H1 (cell line): ENCODE data around the gene CYLD. TPM values are rescaled to one million over a fixed set of nuclear protein-coding genes. Genes with fewer than 3 reads are reported as not detected.

Experiments
- ATF2 ChIP-seq: IDR thresholded peaks from 2 replicates; pipeline ENCODE4 v1.6.1; 2012; ENCODE audit warnings: low read length, inconsistent platforms
- CHD7 ChIP-seq: fragments of 300-600 bp; sonication (generic); IDR thresholded peaks from 2 replicates; pipeline ENCODE4 v1.7.1; 2012; ENCODE audit warnings: low read length, moderate library complexity, mild to moderate bottlenecking, inconsistent platforms; ENCODE audit not compliant: insufficient replicate concordance
- CTBP2 ChIP-seq: IDR thresholded peaks from 2 replicates; pipeline ENCODE4 v1.7.0; 2011; ENCODE audit warnings: borderline replicate concordance, mild to moderate bottlenecking, moderate library complexity, mixed read lengths, low read length; ENCODE audit not compliant: insufficient read depth, insufficient read length
- EGR1 ChIP-seq: IDR thresholded peaks from 2 replicates; pipeline ENCODE4 v1.6.1; 2011; ENCODE audit warnings: low read depth, low read length, borderline replicate concordance
- GTF2F1 ChIP-seq: IDR thresholded peaks from 2 replicates; pipeline ENCODE4 v1.6.1; 2012; ENCODE audit warnings: low read depth, low read length, improper control_type of control experiment, borderline replicate concordance
- KDM1A ChIP-seq: fragments of 200-600, 300-600 bp; sonication (generic); IDR thresholded peaks from 2 replicates; pipeline ENCODE4 v1.7.1; 2016; ENCODE audit warnings: mild to moderate bottlenecking, low read length, borderline replicate concordance
- POLR2AphosphoS5 ChIP-seq: IDR thresholded peaks from 2 replicates; pipeline ENCODE4 v1.6.1; 2011; ENCODE audit warnings: low read depth, low read length
- polyA plus RNA-seq, 7 experiments: library from polyadenylated mRNA; depleted of rRNA in 3 of 7; stranded (reverse) in 5 of 7; unstranded in 2 of 7; fragments of >200 nt in 5 of 7; fragments of 200-250 nt in 2 of 7; gene quantifications; 1 replicate in 5 of 7; 2 replicates in 1 of 7; 4 replicates in 1 of 7; pipeline versions ENCODE4 v1.2.1 to v1.2.3, GENCODE V29; 2011 to 2013; ENCODE audit warnings: missing spikeins in 2 of 7, mixed read lengths in 2 of 7
- total RNA-seq: library from RNA; stranded (reverse); fragmentation: NEBNext Ultra II Directional; extraction: Animal tissue kit (Norgen Biotek cat#: 25700); gene quantifications from 2 replicates; pipeline ENCODE4 v1.2.1, GENCODE V29; 2021

The CYLD gene
- total and polyA plus RNA-seq, 2 of the 8 experiments (the other 6 are each of a cell fraction or from before 2014, with no cell fraction given) = 3.7 to 18.8 TPM

GRCh38 chr16:50804290-50804907, 62.5 kb downstream of the CYLD start (continued):
- TF ChIP-seq CHD7 = no peak
- no peak for TF ChIP-seq GTF2F1
- TF ChIP-seq POLR2AphosphoS5 = no peak
- TF ChIP-seq CTBP2 = no peak
- TF ChIP-seq ATF2 = no peak
- no peak for TF ChIP-seq EGR1
- no peak for TF ChIP-seq KDM1A
